PC-3 (cell line): ENCODE data around the gene PHRF1. TPM values are rescaled to one million over a fixed set of nuclear protein-coding genes. Genes with fewer than 3 reads are reported as not detected.

ENCODE experiments used
- ATAC-seq: fragments of 200-7000 bp; cut with Tn5 transposase; 2 replicates; pipeline ENCODE4 v1.9.1; 2020; ENCODE audit warnings: mild to moderate bottlenecking, moderate library complexity
- BruUV-seq: library from RNA; stranded (reverse); fragments of 400-500 nt; replicated peaks from 2 replicates; lab custom pipeline; 2021; lab: Mats Ljungman, UMichigan
- CTCF ChIA-PET: fragments of 300-600 bp; sonication (Branson Sonifier 250); formaldehyde crosslinking; loops from one replicate; lab custom pipeline; 2022; ENCODE audit warnings: antibody characterized with exemption; lab: Charles Lee
- POLR2A ChIA-PET: fragments of 300-600 bp; sonication (Branson Sonifier 250); formaldehyde crosslinking; loops from one replicate; lab custom pipeline; 2022; ENCODE audit warnings: antibody characterized with exemption; ENCODE audit not compliant: unreplicated experiment; lab: Charles Lee
- DNase-seq: peaks from one replicate; pipeline ENCODE4 v3.0.0-alpha.2; 2015
- H2AFZ ChIP-seq: fragments of 300-600 bp; sonication (generic); 2 replicates; pipeline ENCODE4 v1.6.0; 2016; ENCODE audit warnings: antibody characterized with exemption, low read length
- H3F3A ChIP-seq: fragments of 300-600 bp; sonication (generic); one replicate; pipeline ENCODE4 v1.6.0; 2017; ENCODE audit warnings: antibody characterized with exemption, low read length, control low read depth, mild to moderate bottlenecking; ENCODE audit not compliant: unreplicated experiment
- H3K27ac ChIP-seq: fragments of 300-600 bp; sonication (generic); 2 replicates; pipeline ENCODE4 v1.5.1; 2016; ENCODE audit warnings: mild to moderate bottlenecking, low read length
- H3K27me3 ChIP-seq: fragments of 300-600 bp; sonication (generic); 2 replicates; pipeline ENCODE4 v1.6.1; 2016; ENCODE audit warnings: low read length, mixed read lengths
- H3K36me3 ChIP-seq: fragments of 300-600 bp; sonication (generic); 2 replicates; pipeline ENCODE4 v1.6.1; 2016; ENCODE audit warnings: low read depth, mixed run types, low read length, mixed read lengths
- H3K4me1 ChIP-seq: fragments of 300-600 bp; sonication (generic); 2 replicates; pipeline ENCODE4 v1.5.1; 2016; ENCODE audit warnings: low read length; ENCODE audit not compliant: insufficient read depth
- H3K4me2 ChIP-seq: fragments of 300-600 bp; sonication (generic); 2 replicates; pipeline ENCODE4 v1.6.0; 2016; ENCODE audit warnings: low read length
- H3K4me3 ChIP-seq: fragments of 300-600 bp; sonication (generic); 2 replicates; pipeline ENCODE4 v1.5.1; 2016; ENCODE audit warnings: mild to moderate bottlenecking, low read length, mixed read lengths
- H3K79me2 ChIP-seq: fragments of 300-600 bp; sonication (generic); 2 replicates; pipeline ENCODE4 v1.6.1; 2017; ENCODE audit warnings: low read length, mixed read lengths
- H3K9ac ChIP-seq: fragments of 300-600 bp; sonication (generic); 2 replicates; pipeline ENCODE4 v1.6.0; 2016; ENCODE audit warnings: mild to moderate bottlenecking, low read length
- H3K9me2 ChIP-seq: fragments of 300-600 bp; sonication (generic); replicated peaks from 2 replicates; pipeline ENCODE4 v1.6.1; 2016; ENCODE audit warnings: mixed run types, low read length, mixed read lengths
- H3K9me3 ChIP-seq: fragments of 300-600 bp; sonication (generic); 2 replicates; pipeline ENCODE4 v1.6.1; 2016; ENCODE audit warnings: low read length, mixed read lengths
- H4K20me1 ChIP-seq: fragments of 300-600 bp; sonication (generic); 2 replicates; pipeline ENCODE4 v1.6.1; 2016; ENCODE audit warnings: low read length, mixed read lengths
- EZH2 ChIP-seq: fragments of 300-600 bp; sonication (generic); IDR thresholded peaks from one replicate; pipeline ENCODE4 v1.6.1; 2017; ENCODE audit warnings: antibody characterized with exemption, mild to moderate bottlenecking, low read length; ENCODE audit not compliant: unreplicated experiment
- EZH2phosphoT487 ChIP-seq: fragments of 300-600 bp; sonication (generic); IDR thresholded peaks from 2 replicates; pipeline ENCODE4 v1.6.1; 2018; ENCODE audit warnings: mild to moderate bottlenecking, antibody characterized with exemption, low read length, borderline replicate concordance
- intact Hi-C: fragments of 100-400 bp; cut with micrococcal nuclease; formaldehyde crosslinking; loops from 2 replicates; pipeline ENCODE4 v1.9.0; 2023
- total RNA-seq: library from RNA; depleted of rRNA; stranded (reverse); fragments of >200 nt; gene quantifications from 2 replicates; pipeline ENCODE4 v1.2.3, GENCODE V29; 2014
- TF ChIP-seq, protein P1 (sequence below): fragments of 300-600 bp; sonication (generic); conservative IDR thresholded peaks from 2 replicates; pipeline ENCODE4 v1.5.1; 2017; ENCODE audit warnings: antibody characterized with exemption, low read depth, mild to moderate bottlenecking, low read length

Gene PHRF1
- total RNA-seq, 1 experiment from 2014 or later, result 41.4 TPM

DNA sequence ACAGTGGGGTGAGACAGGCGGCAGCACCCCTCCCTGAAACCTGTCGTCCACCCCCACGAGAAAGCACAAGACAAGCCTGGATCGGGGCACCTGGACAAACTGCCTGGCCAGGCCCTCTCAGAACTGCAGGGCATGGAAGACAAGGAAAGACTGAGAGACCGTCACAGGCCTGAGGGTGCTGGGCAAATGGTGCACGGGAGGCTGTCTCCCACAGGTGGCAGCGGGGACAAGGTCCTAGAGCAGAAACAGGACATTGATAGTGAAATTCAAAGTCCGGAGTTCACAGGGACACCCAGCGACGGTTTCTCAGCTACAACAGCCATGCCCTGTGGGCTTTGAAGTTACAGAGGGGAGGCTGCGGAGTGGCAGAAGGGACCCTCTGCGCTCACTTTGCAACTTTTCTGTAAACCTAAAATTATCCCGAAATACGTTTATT is 81.4 kb downstream of the PHRF1 start:
- DNase-seq, result no peak
- Histone ChIP-seq H3K4me1 (no peaks in the 10 kb centered on the region), H3K36me3 (no peaks in the 10 kb centered on the region), H2AFZ (no peak overlapping the region), H3K4me2 (no peak overlapping the region), H3F3A (no peaks in the 10 kb centered on the region), H3K79me2 (no peaks in the 10 kb centered on the region), H3K9me3 (no peaks in the 10 kb centered on the region), H3K27ac (no peak overlapping the region), H4K20me1 (no peaks in the 10 kb centered on the region), H3K9ac (no peak overlapping the region), H3K27me3 (no peaks in the 10 kb centered on the region), H3K9me2 (no peaks in the 10 kb centered on the region), H3K4me3 (no peak overlapping the region)
- ATAC-seq, result no peak
- no peak for TF ChIP-seq EZH2
- TF ChIP-seq, protein P1, sequence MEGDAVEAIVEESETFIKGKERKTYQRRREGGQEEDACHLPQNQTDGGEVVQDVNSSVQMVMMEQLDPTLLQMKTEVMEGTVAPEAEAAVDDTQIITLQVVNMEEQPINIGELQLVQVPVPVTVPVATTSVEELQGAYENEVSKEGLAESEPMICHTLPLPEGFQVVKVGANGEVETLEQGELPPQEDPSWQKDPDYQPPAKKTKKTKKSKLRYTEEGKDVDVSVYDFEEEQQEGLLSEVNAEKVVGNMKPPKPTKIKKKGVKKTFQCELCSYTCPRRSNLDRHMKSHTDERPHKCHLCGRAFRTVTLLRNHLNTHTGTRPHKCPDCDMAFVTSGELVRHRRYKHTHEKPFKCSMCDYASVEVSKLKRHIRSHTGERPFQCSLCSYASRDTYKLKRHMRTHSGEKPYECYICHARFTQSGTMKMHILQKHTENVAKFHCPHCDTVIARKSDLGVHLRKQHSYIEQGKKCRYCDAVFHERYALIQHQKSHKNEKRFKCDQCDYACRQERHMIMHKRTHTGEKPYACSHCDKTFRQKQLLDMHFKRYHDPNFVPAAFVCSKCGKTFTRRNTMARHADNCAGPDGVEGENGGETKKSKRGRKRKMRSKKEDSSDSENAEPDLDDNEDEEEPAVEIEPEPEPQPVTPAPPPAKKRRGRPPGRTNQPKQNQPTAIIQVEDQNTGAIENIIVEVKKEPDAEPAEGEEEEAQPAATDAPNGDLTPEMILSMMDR, result no peak
- no peak for TF ChIP-seq EZH2phosphoT487
- POLR2A ChIA-PET, result no interaction called here
- BruUV-seq, result no TSS peak
- CTCF ChIA-PET, result no interaction called here
- intact Hi-C loops, result no loop called here

DNA sequence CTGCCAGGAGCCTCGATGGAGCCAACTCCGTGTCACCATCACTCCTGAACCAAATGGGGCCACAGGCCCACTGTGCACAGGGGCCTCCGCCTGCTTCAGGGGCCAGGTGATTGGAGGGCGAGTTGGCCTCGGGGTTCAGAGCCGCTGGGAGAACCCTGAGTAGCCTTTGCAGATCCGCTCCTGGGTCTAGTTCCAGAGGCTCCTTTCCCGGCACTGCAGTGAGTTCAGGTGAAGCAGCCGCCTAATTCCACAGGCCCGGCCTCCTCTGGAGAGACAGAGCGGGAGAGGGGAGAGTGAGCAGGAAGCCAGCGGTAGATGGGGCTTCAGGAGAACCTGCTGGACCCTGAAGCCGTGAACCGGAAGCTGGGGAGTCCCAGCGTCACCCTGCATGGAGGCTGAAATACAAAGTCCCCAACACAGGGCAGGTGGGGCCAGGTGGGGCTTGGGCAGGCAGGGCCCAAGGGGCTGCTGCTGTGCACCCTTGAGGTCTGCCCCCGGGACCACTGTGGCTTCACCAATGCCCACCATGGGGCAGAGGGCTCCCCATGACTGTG is 83.3 kb downstream of the PHRF1 start:
- Histone ChIP-seq H4K20me1 (no peaks in the 10 kb centered on the region), H3K9ac (no peak overlapping the region), H3K9me2 (no peaks in the 10 kb centered on the region), H3F3A (no peaks in the 10 kb centered on the region), H2AFZ (no peak overlapping the region), H3K4me2 (no peak overlapping the region), H3K4me3 (no peak overlapping the region), H3K4me1 (no peaks in the 10 kb centered on the region), H3K36me3 (no peaks in the 10 kb centered on the region; the same call in 1 of the 2 replicates), H3K9me3 (no peaks in the 10 kb centered on the region), H3K79me2 (no peaks in the 10 kb centered on the region), H3K27ac (no peak overlapping the region), H3K27me3 (no peaks in the 10 kb centered on the region)
- ChIA-PET POLR2A (no interaction called here), CTCF (no interaction called here)
- DNase-seq (no peak), ATAC-seq (no peak)
- BruUV-seq, result no TSS peak
- intact Hi-C loops, result no loop called here
- TF ChIP-seq EZH2phosphoT487, result no peak
- TF ChIP-seq EZH2, result no peak
- TF ChIP-seq, protein P1, result no peak

DNA sequence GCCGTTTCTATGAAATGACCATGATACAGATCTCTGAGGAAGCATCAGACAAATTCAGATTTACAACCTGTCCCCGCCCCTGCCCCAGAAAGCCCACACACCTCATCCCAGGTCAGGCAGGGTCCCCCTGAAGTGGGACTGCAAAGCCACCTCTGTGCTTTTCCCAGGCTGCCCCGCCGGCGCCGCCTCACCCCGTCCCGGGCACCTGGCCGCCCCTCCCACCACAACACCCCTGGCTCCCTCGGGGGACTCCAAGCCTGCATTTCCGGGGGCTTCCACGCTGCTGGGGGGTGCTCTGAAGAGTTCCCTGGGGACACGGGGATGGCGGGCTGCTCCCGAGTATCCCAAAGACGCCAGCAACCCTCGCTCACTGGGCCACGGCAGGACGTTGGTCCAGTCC is 84.0 kb downstream of the PHRF1 start:
- Histone ChIP-seq H3K36me3 (no peaks in the 10 kb centered on the region; the same call in 1 of the 2 replicates), H3K27me3 (no peaks in the 10 kb centered on the region), H3K9me3 (no peaks in the 10 kb centered on the region), H3K4me2 (no peak overlapping the region), H3K9me2 (no peaks in the 10 kb centered on the region), H2AFZ (no peak overlapping the region), H3K4me1 (no peaks in the 10 kb centered on the region), H3K9ac (no peak overlapping the region), H3F3A (no peaks in the 10 kb centered on the region), H4K20me1 (no peaks in the 10 kb centered on the region), H3K4me3 (no peak overlapping the region), H3K79me2 (no peaks in the 10 kb centered on the region), H3K27ac (no peak overlapping the region)
- no peak for ATAC-seq
- ChIA-PET POLR2A (no interaction called here), CTCF (no interaction called here)
- no TSS peak for BruUV-seq
- TF ChIP-seq, protein P1, result no peak
- TF ChIP-seq EZH2 (no peak), EZH2phosphoT487 (no peak)
- intact Hi-C loops, result no loop called here
- no peak for DNase-seq
